HCT116 (cell line): ENCODE measurements around the gene NUFIP2. TPM values are rescaled to one million over a fixed set of nuclear protein-coding genes. Genes with fewer than 3 reads are reported as not detected.

Source experiments
- ATAC-seq: fragments of 200-7000 bp; cut with Tn5 transposase; 2 replicates; pipeline ENCODE4 v1.9.1; 2020; ENCODE audit warnings: mild to moderate bottlenecking, moderate library complexity
- BruUV-seq: library from RNA; stranded (reverse); fragments of 400-500 nt; replicated peaks from 2 replicates; lab custom pipeline; 2021; lab: Mats Ljungman, UMichigan
- CTCF ChIA-PET: fragments of 300-600 bp; sonication (Branson Sonifier 250); formaldehyde crosslinking; loops from one replicate; lab custom pipeline; 2021; ENCODE audit warnings: antibody characterized with exemption; lab: Charles Lee
- POLR2A ChIA-PET: fragments of 300-600, 350-600 bp; sonication (Branson Sonifier 250); formaldehyde crosslinking; loops from one replicate; lab custom pipeline; 2021; ENCODE audit warnings: antibody characterized with exemption; lab: Charles Lee
- RAD21 ChIA-PET, 2 experiments: fragments of 300-600 bp; sonication (Branson Sonifier 250); formaldehyde crosslinking; loops; one replicate each; lab custom pipeline; 2023; ENCODE audit warnings: low total read pairs in 2 of 2; ENCODE audit not compliant: uncharacterized antibody in 2 of 2, unreplicated experiment in 2 of 2, low non-redundant PET in 1 of 2; lab: Charles Lee
- DNase-seq: peaks from one replicate; pipeline ENCODE4 v3.0.0-alpha.2; 2010; ENCODE audit warnings: low read depth, low spot score
- H2AFZ ChIP-seq: fragments of 200-600 bp; shearing (Covaris generic), sonication (generic); 2 replicates; pipeline ENCODE4 v1.6.1; 2017; ENCODE audit warnings: low read depth, mixed run types, mixed read lengths, antibody characterized with exemption, low read length; ENCODE audit not compliant: poor library complexity, severe bottlenecking
- H3K27ac ChIP-seq: 2 replicates; pipeline ENCODE4 v1.5.1; 2012; ENCODE audit warnings: low read depth, low read length
- H3K27me3 ChIP-seq: fragments of 200-600 bp; sonication (generic); 2 replicates; pipeline ENCODE4 v1.6.1; 2016; ENCODE audit warnings: mixed run types, low read length, mixed read lengths; ENCODE audit not compliant: insufficient read depth
- H3K36me3 ChIP-seq, 2 experiments: fragments of 200-500 bp in 1 of 2; fragments of 200-600 bp in 1 of 2; sonication (Bioruptor generic) in 1 of 2; sonication (generic) in 1 of 2; 2 replicates each; pipeline versions ENCODE4 v1.5.1 to v1.6.1; 2014 to 2016; ENCODE audit warnings: low read length in 2 of 2, inconsistent platforms in 1 of 2, mixed read lengths in 1 of 2, mixed run types in 1 of 2; ENCODE audit not compliant: insufficient read depth in 2 of 2, control insufficient read depth in 1 of 2
- H3K4me1 ChIP-seq, 2 experiments: fragments of 200-600 bp in 1 of 2; sonication (generic) in 1 of 2; 2 replicates each; pipeline versions ENCODE4 v1.5.1 to v1.6.1; 2012 to 2017; ENCODE audit warnings: low read length in 2 of 2, inconsistent platforms in 1 of 2, mild to moderate bottlenecking in 1 of 2, mixed read lengths in 1 of 2, mixed run types in 1 of 2, moderate library complexity in 1 of 2; ENCODE audit not compliant: insufficient read depth in 2 of 2, control insufficient read depth in 1 of 2
- H3K4me2 ChIP-seq: fragments of 200-600 bp; sonication (generic); 2 replicates; pipeline ENCODE4 v1.6.1; 2017; ENCODE audit warnings: mixed run types, low read length, mixed read lengths
- H3K4me3 ChIP-seq, 2 experiments: fragments of 200-600 bp in 1 of 2; sonication (generic) in 1 of 2; replicated peaks in 1 of 2; 2 replicates each; pipeline ENCODE4 v1.5.1; 2011 to 2016; ENCODE audit warnings: low read length in 2 of 2, control low read depth in 1 of 2, low read depth in 1 of 2, mild to moderate bottlenecking in 1 of 2, mixed read lengths in 1 of 2, mixed run types in 1 of 2
- H3K79me2 ChIP-seq: fragments of 200-600 bp; sonication (generic); 2 replicates; pipeline ENCODE4 v1.6.1; 2017; ENCODE audit warnings: mild to moderate bottlenecking, mixed run types, low read length, moderate library complexity, mixed read lengths; ENCODE audit not compliant: insufficient read depth
- H3K9ac ChIP-seq: fragments of 200-600 bp; sonication (generic); 2 replicates; pipeline ENCODE4 v1.6.1; 2016; ENCODE audit warnings: low read length, mixed read lengths
- H3K9me2 ChIP-seq: fragments of 200-600 bp; sonication (generic), shearing (Covaris generic); 2 replicates; pipeline ENCODE4 v1.6.1; 2017; ENCODE audit warnings: mixed run types, mild to moderate bottlenecking, moderate library complexity; ENCODE audit not compliant: insufficient read depth
- H3K9me3 ChIP-seq, 2 experiments: fragments of 200-500 bp in 1 of 2; fragments of 200-600 bp in 1 of 2; sonication (Bioruptor generic) in 1 of 2; sonication (generic) in 1 of 2; 2 replicates each; pipeline ENCODE4 v1.6.1; 2014 to 2017; ENCODE audit warnings: low read length in 2 of 2, mixed read lengths in 2 of 2, inconsistent platforms in 1 of 2, low read depth in 1 of 2, mild to moderate bottlenecking in 1 of 2, mixed run types in 1 of 2, moderate library complexity in 1 of 2; ENCODE audit not compliant: control insufficient read depth in 1 of 2, insufficient read depth in 1 of 2
- H4K20me1 ChIP-seq: fragments of 200-600 bp; sonication (generic), shearing (Covaris generic); 2 replicates; pipeline ENCODE4 v1.6.1; 2017; ENCODE audit warnings: mixed run types, mild to moderate bottlenecking, moderate library complexity; ENCODE audit not compliant: insufficient read depth
- ATF3 ChIP-seq: IDR thresholded peaks from 2 replicates; pipeline ENCODE4 v1.6.1; 2012
- CBX3 ChIP-seq: IDR thresholded peaks from 2 replicates; pipeline ENCODE4 v1.6.1; 2012; ENCODE audit warnings: low read depth
- CEBPB ChIP-seq: IDR thresholded peaks from 2 replicates; pipeline ENCODE4 v1.6.1; 2012; ENCODE audit warnings: low read depth
- CTCF ChIP-seq, 3 experiments: fragments of 200-600 bp in 1 of 3; sonication (generic) in 1 of 3; IDR thresholded peaks in 2 of 3; conservative IDR thresholded peaks in 1 of 3; 2 replicates each; pipeline ENCODE4 v1.5.1; 2012 to 2017; ENCODE audit warnings: low read depth in 2 of 3, low read length in 2 of 3, antibody characterized with exemption in 1 of 3, borderline replicate concordance in 1 of 3, control low read depth in 1 of 3, mild to moderate bottlenecking in 1 of 3, mixed read lengths in 1 of 3, mixed run types in 1 of 3, moderate library complexity in 1 of 3; ENCODE audit not compliant: insufficient read depth in 1 of 3
- ELF1 ChIP-seq: IDR thresholded peaks from 2 replicates; pipeline ENCODE4 v1.6.1; 2012; ENCODE audit warnings: low read depth, borderline replicate concordance
- EZH2 ChIP-seq: fragments of 200-600 bp; sonication (generic); IDR thresholded peaks from 2 replicates; pipeline ENCODE4 v1.6.1; 2017; ENCODE audit warnings: antibody characterized with exemption, mixed run types
- EZH2phosphoT487 ChIP-seq: fragments of 200-600 bp; IDR thresholded peaks from 2 replicates; pipeline ENCODE4 v1.6.1; 2018; ENCODE audit warnings: antibody characterized with exemption, borderline replicate concordance
- FOSL1 ChIP-seq: IDR thresholded peaks from 2 replicates; pipeline ENCODE4 v1.6.1; 2012; ENCODE audit warnings: low read depth
- JUND ChIP-seq: IDR thresholded peaks from 2 replicates; pipeline ENCODE4 v1.6.1; 2012
- MAX ChIP-seq: IDR thresholded peaks from 2 replicates; pipeline ENCODE4 v1.6.1; 2012
- POLR2A ChIP-seq: IDR thresholded peaks from 2 replicates; pipeline ENCODE4 v1.7.0; 2011; ENCODE audit warnings: borderline replicate concordance; ENCODE audit not compliant: insufficient read depth, insufficient read length; ENCODE audit errors: extremely low read depth
- RAD21 ChIP-seq: IDR thresholded peaks from 2 replicates; pipeline ENCODE4 v1.6.1; 2012; ENCODE audit warnings: low read depth, mild to moderate bottlenecking
- SP1 ChIP-seq: IDR thresholded peaks from 2 replicates; pipeline ENCODE4 v1.6.1; 2012; ENCODE audit warnings: low read depth
- YY1 ChIP-seq: IDR thresholded peaks from 2 replicates; pipeline ENCODE4 v1.6.1; 2011; ENCODE audit warnings: low read length, low read depth, moderate library complexity, mild to moderate bottlenecking; ENCODE audit not compliant: insufficient replicate concordance; ENCODE audit errors: extremely low read depth
- ZBTB33 ChIP-seq: IDR thresholded peaks from 2 replicates; pipeline ENCODE4 v1.6.1; 2011; ENCODE audit warnings: mild to moderate bottlenecking, low read length, moderate library complexity; ENCODE audit not compliant: insufficient replicate concordance; ENCODE audit errors: extremely low read depth
- ZFX ChIP-seq: fragments of 450-650 bp; IDR thresholded peaks from 2 replicates; pipeline ENCODE4 v1.6.1; 2017
- ZNF274 ChIP-seq: fragments of 200-500 bp; sonication (Bioruptor generic); IDR thresholded peaks from 2 replicates; pipeline ENCODE4 v1.6.1; 2014; ENCODE audit warnings: mild to moderate bottlenecking, low read depth, low read length, inconsistent platforms
- intact Hi-C: fragments of 100-400 bp; cut with micrococcal nuclease; formaldehyde crosslinking; loops from 2 replicates; pipeline ENCODE4 v1.10.0; 2022
- total RNA-seq: library from RNA; stranded (reverse); gene quantifications from one replicate; pipeline ENCODE4 v1.2.1, GENCODE V29; 2021; ENCODE audit not compliant: unreplicated experiment

Gene NUFIP2
- total RNA-seq, 1 experiment from 2014 or later: 66.5 TPM

DNA sequence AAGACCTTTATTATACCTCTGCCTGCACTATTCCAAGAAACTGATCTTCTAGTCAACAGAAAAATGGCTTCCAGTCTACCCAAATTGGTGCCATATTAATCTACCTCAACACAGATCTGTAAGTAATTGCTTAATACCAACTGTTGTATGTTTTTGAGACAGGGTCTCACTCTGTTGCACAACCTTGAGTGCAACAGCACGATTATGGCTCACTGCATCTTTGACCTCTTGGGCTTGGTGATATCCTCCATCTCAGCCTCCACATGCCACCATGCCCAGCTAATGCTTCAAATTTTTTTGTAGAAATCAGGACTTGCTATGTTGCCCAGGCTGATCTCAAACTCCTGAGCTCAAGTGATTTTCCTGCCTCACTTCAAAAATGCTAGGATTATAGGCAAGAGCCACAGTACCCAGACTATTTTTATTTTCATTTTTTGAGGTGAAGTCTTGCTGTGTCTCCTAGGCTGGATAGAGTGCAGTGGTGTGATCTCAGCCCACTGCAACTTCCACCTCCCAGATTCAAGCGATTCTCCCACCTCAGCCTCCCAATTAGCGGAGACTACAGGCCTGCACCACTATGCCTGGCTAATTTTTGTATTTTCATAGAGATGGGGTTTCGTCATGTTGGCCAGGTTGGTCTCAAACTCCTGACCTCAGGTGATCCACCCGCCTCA, 14.4 kb downstream of the NUFIP2 start:
- no peaks in the 10 kb centered on the region for H3K4me1 ChIP-seq
- no peak overlapping the region for H3K4me3 ChIP-seq
- no peak overlapping the region for H2AFZ ChIP-seq
- peaks cover 60% of the 10 kb centered on the region for H4K20me1 ChIP-seq
- peaks cover 99% of the 10 kb centered on the region for H3K79me2 ChIP-seq
- intact Hi-C loops: no loop called here
- ATAC-seq: no peak
- no peaks in the 10 kb centered on the region for H3K27me3 ChIP-seq
- BruUV-seq: no TSS peak
- no peak overlapping the region for H3K9ac ChIP-seq
- no peaks in the 10 kb centered on the region for H3K9me2 ChIP-seq
- H3K36me3 ChIP-seq: peaks cover 32 to 64% of the 10 kb centered on the region in 2 experiments
- no peak overlapping the region for H3K4me2 ChIP-seq
- no peaks in the 10 kb centered on the region for H3K9me3 ChIP-seq
- TF ChIP-seq RAD21 (no peak), YY1 (no peak), ZFX (no peak)
- ChIA-PET POLR2A (interaction anchor here (1.4 kb wide), 1 partner anchor 15 kb away, joined by 4 read pairs; the partner anchor contains the start of gene NUFIP2), RAD21 (no interaction called here), CTCF (interaction anchor here (1.5 kb wide), 1 partner anchor 11 kb away, joined by 3 read pairs; no protein-coding TSS in a partner anchor)
- no peak overlapping the region for H3K27ac ChIP-seq
- no peak for DNase-seq

DNA sequence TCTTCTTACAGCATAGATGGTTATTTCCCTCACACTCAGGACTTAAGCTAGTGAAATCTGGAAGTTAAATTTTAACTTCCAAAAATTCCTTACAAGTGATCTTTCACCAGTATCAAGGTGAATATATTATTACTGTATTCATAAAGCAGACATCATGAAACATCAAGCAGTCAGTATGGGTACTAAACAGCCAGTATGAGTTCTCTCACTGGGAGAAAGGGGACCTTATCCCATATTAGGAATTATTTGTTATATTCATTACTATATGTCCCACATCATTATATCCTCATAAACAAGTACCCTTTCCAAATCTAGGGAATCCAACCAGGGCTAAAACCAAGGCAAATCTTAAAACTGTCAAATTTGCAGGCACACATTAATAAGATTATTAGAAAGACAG, 15.3 kb downstream of the NUFIP2 start:
- H3K79me2 ChIP-seq: peaks cover 99% of the 10 kb centered on the region
- no peak overlapping the region for H2AFZ ChIP-seq
- POLR2A ChIA-PET: no interaction called here
- RAD21 ChIA-PET: no interaction called here
- peaks cover 29 to 66% of the 10 kb centered on the region in 2 experiments for H3K36me3 ChIP-seq
- H3K9ac ChIP-seq: no peak overlapping the region
- H3K4me1 ChIP-seq: no peaks in the 10 kb centered on the region
- CTCF ChIA-PET: no interaction called here
- no peak overlapping the region for H3K27ac ChIP-seq
- no peaks in the 10 kb centered on the region for H3K9me3 ChIP-seq
- H3K4me3 ChIP-seq: no peak overlapping the region
- DNase-seq (no peak), ATAC-seq (no peak)
- no TSS peak for BruUV-seq
- intact Hi-C loops: no loop called here
- H3K9me2 ChIP-seq: no peaks in the 10 kb centered on the region
- no peaks in the 10 kb centered on the region for H3K27me3 ChIP-seq
- peaks cover 64% of the 10 kb centered on the region for H4K20me1 ChIP-seq
- no peak overlapping the region for H3K4me2 ChIP-seq
- TF ChIP-seq MAX (no peak), ZNF274 (no peak), ATF3 (no peak), SP1 (no peak), ZBTB33 (no peak), CBX3 (no peak), CEBPB (no peak), JUND (no peak), EZH2 (no peak), EZH2phosphoT487 (no peak), CTCF (IDR thresholded peaks at IDR 0.05 in 2 of 3, conservative IDR thresholded peaks at IDR 0.05 in 1 of 3; ENCODE audit: borderline replicate concordance in 1 of 3, insufficient read depth in 1 of 3, low read depth in 2 of 3, low read length in 2 of 3) (no peak), ELF1 (no peak), ZFX (no peak), YY1 (no peak), POLR2A (no peak), FOSL1 (no peak)
